Measurements from ENCODE around the gene STAT6.

The STAT6 gene

GRCh38 chr12:57093415-57094207 lies 17.6 kb downstream of the STAT6 start:
- H3K4me3 ChIP-seq (ENCODE audit: low read length), result no peak overlapping the region
- DNase-seq (ENCODE audit: low read depth, low spot score), result no peak

- no peak for DNase-seq (ENCODE audit: low read depth, low spot score)
- no peak overlapping the region for H3K4me3 ChIP-seq (ENCODE audit: low read length)
Measured at GRCh38 chr12:57092876-57093414, 18.2 kb downstream of the STAT6 start.

- no peak for DNase-seq (ENCODE audit: low read depth, low spot score)
- H3K4me3 ChIP-seq (ENCODE audit: low read length), result no peak overlapping the region
Measured at GRCh38 chr12:57092529-57092862, 18.7 kb downstream of the STAT6 start.

- DNase-seq (ENCODE audit: low read depth, low spot score), result no peak
- no peak overlapping the region for H3K4me3 ChIP-seq (ENCODE audit: low read length)
Measured at GRCh38 chr12:57091638-57092528, 19.3 kb downstream of the STAT6 start.

GRCh38 chr12:57090924-57091637 lies 20.1 kb downstream of the STAT6 start:
- DNase-seq (ENCODE audit: low read depth, low spot score), result no peak
- H3K4me3 ChIP-seq (ENCODE audit: low read length), result no peak overlapping the region

GRCh38 chr12:57090490-57090889 lies 20.7 kb downstream of the STAT6 start:
- DNase-seq (ENCODE audit: low read depth, low spot score), result no peak
- H3K4me3 ChIP-seq (ENCODE audit: low read length), result no peak overlapping the region

- DNase-seq (ENCODE audit: low read depth, low spot score), result no peak
- peak overlapping the region; percentile 61 for H3K4me3 ChIP-seq (ENCODE audit: low read length)
Measured at GRCh38 chr12:57089271-57090245, 21.6 kb downstream of the STAT6 start.

- peak; percentile 89 for DNase-seq (ENCODE audit: low read depth, low spot score)
- H3K4me3 ChIP-seq (ENCODE audit: low read length), result peak within 1 kb of the TSS; percentile 69
Measured at GRCh38 chr12:57088354-57089270, 22.6 kb downstream of the STAT6 start, which contains the start of gene NAB2. Gene NAB2 (plus strand): TSS chr12:57089114. CDS start chr12:57089272, 158 bp downstream.

- H3K4me3 ChIP-seq (ENCODE audit: low read length), result peak overlapping the region; percentile 69
- DNase-seq (ENCODE audit: low read depth, low spot score), result peak; percentile 90
Measured at GRCh38 chr12:57087691-57088353, 23.3 kb downstream of the STAT6 start.

- peak; percentile 80 for DNase-seq (ENCODE audit: low read depth, low spot score)
Measured at GRCh38 chr12:57087010-57087690, 24.0 kb downstream of the STAT6 start.

GRCh38 chr12:57086493-57087009 lies 24.6 kb downstream of the STAT6 start:
- peak; percentile 37 for DNase-seq (ENCODE audit: low read depth, low spot score)
- H3K4me3 ChIP-seq (ENCODE audit: low read length), result peak overlapping the region; percentile 69

More at GRCh38 chr12:57087010-57087690, 24.0 kb downstream of the STAT6 start:
- H3K4me3 ChIP-seq (ENCODE audit: low read length), result peak overlapping the region; percentile 69

- DNase-seq (ENCODE audit: low read depth, low spot score), result no peak
Measured at GRCh38 chr12:57085999-57086492, 25.1 kb downstream of the STAT6 start.

GRCh38 chr12:57080855-57081254 lies 30.3 kb downstream of the STAT6 start:
- DNase-seq (ENCODE audit: low read depth, low spot score), result no peak
- H3K4me3 ChIP-seq (ENCODE audit: low read length), result no peak overlapping the region

More at GRCh38 chr12:57085999-57086492, 25.1 kb downstream of the STAT6 start:
- H3K4me3 ChIP-seq (ENCODE audit: low read length), result peak overlapping the region; percentile 69

GRCh38 chr12:57079821-57080220 lies 31.3 kb downstream of the STAT6 start:
- no peak overlapping the region for H3K4me3 ChIP-seq (ENCODE audit: low read length)
- no peak for DNase-seq (ENCODE audit: low read depth, low spot score)

GRCh38 chr12:57078519-57079404 lies 32.4 kb downstream of the STAT6 start, which contains the start of gene NEMP1:
Gene NEMP1 (minus strand): TSS chr12:57078791. CDS start chr12:57078745, 46 bp downstream.
- peak within 1 kb of the TSS; percentile 75 for H3K4me3 ChIP-seq (ENCODE audit: low read length)
- peak; percentile 100 for DNase-seq (ENCODE audit: low read depth, low spot score)

Data from Jurkat, Clone E6-1 (cell line).